Stimulated activated CD4-positive, alpha-beta T cell treated with anti-CD3 and anti-CD28 coated beads, TNF-alpha, amount 100 ng/mL, for 4 hours (primary cell): Measurements from ENCODE around the gene AOC1.

Source experiments
- DNase-seq, 3 experiments: peaks; one replicate each; pipeline ENCODE4 v3.0.0-alpha.2; 2020; ENCODE audit warnings: low read depth in 3 of 3

Gene AOC1

GRCh38 chr7:150857276-150858055, 5.1 kb downstream of the AOC1 start:
- DNase-seq, result no peak

- no peak for DNase-seq
Measured at GRCh38 chr7:150858236-150859197, 6.2 kb downstream of the AOC1 start.

DNA sequence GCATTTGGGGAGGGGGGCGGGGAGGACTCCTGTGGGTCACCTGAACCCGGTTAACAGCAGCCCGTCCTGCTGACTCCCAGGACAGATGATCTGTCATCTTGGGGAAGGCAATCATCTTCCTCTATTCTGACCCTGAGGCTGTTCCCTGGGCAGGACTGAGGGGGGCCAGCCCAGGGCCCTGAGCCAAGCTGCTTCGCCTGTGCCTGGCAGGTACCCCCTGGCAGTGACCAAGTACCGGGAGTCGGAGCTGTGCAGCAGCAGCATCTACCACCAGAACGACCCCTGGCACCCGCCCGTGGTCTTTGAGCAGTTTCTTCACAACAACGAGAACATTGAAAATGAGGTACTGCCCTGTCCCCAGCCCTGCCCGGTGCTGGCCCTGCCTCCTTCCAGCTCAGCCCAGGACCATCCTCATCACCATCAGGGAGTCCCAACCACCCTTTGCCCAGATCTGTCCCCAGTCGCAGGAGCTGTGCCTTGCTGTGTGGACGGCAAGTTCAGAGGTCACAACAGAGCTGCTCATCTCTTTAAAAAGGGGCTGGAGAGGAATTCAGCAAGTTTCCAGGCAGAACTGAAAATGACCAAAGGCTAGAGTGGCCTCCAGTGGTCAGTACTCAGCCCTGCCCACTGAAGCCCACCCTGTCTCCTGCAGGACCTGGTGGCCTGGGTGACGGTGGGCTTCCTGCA, 8.1 kb downstream of the AOC1 start:
- DNase-seq, result no peak

DNA sequence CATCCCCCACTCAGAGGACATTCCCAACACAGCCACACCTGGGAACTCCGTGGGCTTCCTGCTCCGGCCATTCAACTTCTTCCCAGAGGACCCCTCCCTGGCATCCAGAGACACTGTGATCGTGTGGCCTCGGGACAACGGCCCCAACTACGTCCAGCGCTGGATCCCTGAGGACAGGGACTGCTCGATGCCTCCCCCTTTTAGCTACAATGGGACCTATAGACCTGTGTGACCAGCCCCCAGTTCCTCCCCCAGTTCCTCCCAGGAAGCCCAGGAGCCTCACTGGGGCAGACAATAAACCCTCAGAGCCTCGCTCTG, 8.6 kb downstream of the AOC1 start:
- no peak for DNase-seq

DNA sequence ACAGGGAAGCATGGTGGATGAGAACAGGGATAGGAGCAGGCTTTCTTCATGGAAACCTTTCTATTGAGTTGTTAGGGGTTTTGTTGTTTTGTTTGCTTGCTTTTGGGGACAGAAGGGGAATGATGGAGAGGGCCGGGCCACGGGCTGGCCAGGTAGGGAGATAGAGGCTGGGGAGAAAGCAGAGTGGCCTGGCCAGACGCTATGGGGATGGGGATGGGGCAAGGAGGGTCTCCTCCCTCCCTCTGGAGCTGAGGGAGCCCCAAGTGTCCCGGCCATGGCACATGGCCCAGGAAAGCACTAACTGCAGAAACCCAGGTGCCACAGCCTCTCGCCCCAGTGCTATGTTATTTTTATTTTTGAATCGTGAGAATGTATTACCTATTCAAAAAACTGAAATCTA, 10.0 kb downstream of the AOC1 start:
- no peak for DNase-seq

GRCh38 chr7:150863946-150864345, 11.6 kb downstream of the AOC1 start:
- no peak for DNase-seq

DNA sequence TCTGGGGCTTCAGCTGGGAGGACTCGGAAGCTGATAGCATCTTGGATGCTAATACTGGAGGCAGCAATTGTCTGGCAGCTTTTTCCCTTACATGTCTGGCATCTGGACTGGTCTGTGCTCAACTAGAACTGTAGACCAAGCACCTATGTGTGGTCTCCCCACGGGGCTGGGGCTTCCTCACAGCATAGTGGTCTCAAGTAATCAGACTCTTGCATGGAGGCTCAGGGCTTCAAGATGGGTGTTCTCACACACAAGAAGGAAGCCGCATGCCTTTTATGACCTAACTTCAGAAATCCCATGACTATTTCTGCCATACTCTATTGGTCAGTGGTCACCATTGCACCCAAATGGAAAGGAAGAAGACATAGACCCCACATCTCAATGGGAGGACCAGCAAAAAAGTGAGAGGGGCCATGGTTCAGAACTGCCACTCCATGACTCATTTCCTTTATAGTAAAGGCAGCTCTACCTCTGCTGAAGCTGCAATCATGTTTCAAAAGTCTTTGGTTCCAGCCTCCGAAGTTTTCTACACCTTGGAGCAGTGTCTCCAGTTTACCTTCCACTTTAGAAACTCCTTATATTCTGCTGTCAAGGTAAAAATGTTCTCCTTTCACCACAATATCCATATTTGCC, 14.7 kb downstream of the AOC1 start:
- DNase-seq, result no peak

- DNase-seq, result no peak
Measured at GRCh38 chr7:150867605-150868004, 15.3 kb downstream of the AOC1 start.

GRCh38 chr7:150869467-150869866, 17.1 kb downstream of the AOC1 start:
- DNase-seq, result no peak

DNA sequence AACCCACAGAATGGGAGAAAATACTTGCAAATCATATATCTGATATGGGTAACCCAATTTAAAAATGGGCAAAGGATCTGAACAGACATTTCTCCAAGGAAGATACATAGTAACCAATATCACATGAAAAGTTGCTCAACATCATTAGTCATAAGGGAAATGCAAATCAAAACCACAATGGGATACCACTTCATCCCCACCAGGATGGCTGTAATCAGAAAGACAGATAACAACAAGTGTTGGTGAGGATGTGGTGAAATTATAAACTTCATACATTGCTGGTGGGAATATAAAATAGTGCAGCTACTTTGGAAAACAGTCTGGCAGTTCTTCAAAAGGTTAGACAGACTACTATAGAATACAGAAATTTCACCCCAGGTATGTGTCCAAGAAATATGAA, 19.3 kb downstream of the AOC1 start:
- no peak for DNase-seq

GRCh38 chr7:150874401-150875198, 22.3 kb downstream of the AOC1 start:
- DNase-seq, result no peak

DNA sequence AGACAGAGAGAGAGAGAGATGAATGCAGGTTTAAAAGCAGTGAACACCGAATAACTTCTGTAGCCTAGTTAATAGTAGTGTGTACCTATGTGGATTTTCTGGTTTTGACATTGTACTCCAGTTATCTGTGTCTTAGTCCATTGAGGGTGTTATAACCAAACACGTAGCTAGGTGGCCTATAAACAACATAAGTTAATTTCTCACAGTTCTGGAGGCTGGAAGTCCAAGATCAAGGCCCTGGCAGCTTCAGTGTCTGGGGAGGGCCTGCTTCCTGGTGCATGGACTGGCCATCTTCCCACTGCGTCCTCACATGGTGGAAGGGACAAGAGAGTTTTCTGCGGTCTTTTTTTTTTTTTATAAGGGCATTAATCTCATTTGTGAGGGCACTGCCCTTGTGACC, 23.5 kb downstream of the AOC1 start:
- DNase-seq, result no peak

DNA sequence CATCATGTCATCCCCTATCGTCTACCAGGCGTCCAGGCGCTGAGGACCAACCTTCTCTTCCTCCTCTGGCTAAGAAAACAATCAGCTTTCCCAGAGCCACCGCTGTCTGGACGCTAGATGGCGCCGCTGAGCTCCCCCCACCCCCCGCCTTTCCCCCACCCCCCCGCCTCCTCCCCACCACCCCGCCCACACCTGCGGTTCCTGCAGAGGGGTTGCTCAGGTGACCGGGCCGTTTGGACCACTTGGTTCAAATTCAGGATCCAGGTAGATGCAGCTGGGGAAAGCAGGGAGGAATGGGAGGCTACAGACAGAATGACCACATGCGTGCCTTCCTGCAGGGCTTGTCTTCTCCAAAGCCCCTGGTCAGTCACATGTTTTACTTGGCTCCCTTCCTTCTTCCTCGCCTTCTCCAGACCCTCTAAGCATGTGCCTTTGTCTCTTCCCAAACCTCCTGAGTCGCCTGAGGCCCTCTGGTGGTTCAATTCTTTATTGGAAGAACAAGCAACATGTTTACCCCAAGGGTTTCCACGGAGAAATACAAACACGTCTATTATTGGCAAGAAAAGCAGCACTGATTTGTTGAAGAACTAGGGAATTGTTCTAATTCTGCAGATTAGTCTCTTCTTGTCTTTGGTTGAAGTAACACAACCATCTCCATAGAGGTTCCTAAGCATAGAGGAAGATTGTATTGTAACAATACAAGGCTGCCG, 24.7 kb downstream of the AOC1 start:
- DNase-seq, result peak in 1 of 3 experiments; percentile 23

- no peak for DNase-seq
Measured at GRCh38 chr7:150877536-150877935, 25.2 kb downstream of the AOC1 start.

DNA sequence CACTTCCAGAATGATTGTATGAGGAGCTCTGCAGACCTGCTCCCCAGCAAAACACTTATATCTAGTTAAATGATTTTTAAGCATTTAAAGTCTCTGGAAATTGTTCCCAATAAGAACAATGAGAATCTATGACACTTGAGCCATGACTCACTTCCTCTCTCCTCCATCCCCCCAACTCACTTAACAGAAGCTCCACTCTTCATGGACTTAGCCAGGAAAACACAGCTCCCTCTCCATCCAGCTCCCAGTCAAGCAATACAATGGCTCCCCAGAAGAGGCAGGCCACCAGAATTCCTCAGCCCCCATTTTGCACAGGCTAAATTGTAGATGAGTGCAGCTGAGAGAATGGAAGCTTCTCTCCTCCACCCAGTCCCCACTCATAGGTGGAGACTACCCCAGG, 27.0 kb downstream of the AOC1 start:
- DNase-seq, result no peak

GRCh38 chr7:150881189-150881588, 28.9 kb downstream of the AOC1 start:
- no peak for DNase-seq

DNA sequence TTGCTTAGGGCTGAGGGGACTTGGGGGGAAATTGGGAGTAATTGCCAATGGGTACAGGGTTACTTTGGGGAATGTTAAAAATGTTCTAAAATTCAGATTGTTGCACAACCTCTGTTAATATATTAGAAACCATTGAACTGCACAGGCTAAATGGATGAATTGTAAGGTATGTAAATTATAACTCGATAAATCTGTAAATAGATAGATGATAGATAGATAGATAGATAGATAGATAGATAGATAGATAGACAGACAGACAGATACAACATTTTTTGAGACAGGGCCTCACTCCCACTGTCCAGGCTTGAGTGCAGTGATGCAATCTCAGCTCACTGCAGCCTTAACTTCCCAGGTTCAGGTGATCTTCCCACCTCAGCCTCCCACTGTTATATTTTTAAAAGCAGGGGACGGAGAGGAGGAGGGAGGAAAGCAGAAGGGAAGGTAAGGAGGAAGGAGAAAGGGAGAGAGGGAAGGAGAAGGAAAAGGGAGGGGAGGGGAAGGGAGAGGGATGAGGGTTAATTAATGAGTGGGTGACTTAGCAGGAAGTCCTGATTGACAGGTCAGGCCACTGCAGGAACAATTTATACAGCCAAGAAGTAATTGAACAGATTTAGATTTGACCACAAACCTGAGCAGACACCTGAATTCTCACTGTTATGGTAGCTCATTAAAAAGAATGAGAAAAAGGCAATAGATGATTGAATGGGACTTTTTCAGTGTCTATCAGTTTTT, 38.7 kb downstream of the AOC1 start:
- no peak for DNase-seq

- DNase-seq, result no peak
Measured at GRCh38 chr7:150891740-150892139, 39.4 kb downstream of the AOC1 start.

DNA sequence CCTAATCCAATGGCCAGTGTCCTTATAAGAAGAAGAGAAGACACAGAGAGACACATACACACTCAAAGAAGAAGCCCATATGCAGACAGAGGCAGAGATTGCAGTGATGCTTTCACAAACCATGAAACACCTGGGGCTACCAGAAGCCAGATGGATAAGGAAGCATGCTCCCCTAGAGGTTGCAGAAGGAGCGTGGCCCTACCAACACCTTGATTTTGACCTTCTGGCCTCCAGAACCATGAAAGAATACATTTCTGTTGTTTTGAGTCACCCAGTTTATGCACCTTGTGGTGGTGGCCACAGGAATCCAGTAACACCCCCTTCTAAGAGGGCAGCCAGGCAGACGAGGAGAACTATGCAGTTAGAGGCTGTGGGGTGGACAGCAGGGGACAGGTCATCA, 43.5 kb downstream of the AOC1 start:
- no peak for DNase-seq
